Measurements from ENCODE around the gene COPG2. TPM values are rescaled to one million over a fixed set of nuclear protein-coding genes. Genes with fewer than 3 reads are reported as not detected.
"Not testable (repeated sequence)": the region's sequence is repeated elsewhere in the genome, so short reads cannot be mapped to it uniquely, and the experiment has no call there.

Gene COPG2
- total RNA-seq, 4 donors from 2014 or later = 9.5 to 47.5 (median 20.2) TPM

DNA sequence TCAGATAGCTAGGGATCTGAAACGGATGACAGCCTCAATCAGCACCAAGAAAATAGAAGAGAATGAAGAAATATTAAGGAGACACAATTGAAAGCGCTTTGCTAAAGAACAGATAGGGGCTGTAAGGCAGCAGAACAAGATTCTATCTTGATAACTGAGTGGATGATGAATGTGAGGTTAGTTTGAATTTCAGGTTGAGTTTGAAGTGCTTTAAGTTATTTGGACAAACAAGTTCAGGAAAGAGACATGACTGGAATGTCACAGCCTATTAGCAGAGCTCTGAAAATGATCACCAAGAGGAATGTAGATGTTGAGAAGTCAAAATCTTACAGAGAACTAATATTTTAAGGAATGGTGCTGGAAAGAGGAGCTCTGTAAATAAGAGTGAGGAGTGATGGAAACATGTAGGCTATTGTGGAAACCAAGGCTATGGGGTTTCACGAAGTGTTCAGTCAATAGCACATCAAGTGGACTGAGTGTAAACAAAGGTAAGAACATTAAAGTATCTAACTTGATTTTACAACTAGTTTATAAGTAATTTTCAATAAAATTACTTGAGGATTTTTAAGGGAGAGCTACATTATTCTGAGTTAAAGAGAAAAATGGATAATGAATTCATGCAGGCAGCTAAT lies 115.0 kb downstream of the COPG2 start:
- Histone ChIP-seq H3K4me3 (no peak overlapping the region), H3K27ac (no peak overlapping the region), H3K36me3 (no peaks in the 10 kb centered on the region), H3K9me3 (no peaks in the 10 kb centered on the region), H3K4me1 (no peaks in the 10 kb centered on the region), H3K27me3 (no peaks in the 10 kb centered on the region)
- DNase-seq = no peak
- intact Hi-C loops (cut with DNase I; ENCODE audit: low total_unique reads) = no loop called here
- no peak for TF ChIP-seq POLR2A (IDR thresholded peaks at IDR 0.05)
- TF ChIP-seq, protein P1, sequence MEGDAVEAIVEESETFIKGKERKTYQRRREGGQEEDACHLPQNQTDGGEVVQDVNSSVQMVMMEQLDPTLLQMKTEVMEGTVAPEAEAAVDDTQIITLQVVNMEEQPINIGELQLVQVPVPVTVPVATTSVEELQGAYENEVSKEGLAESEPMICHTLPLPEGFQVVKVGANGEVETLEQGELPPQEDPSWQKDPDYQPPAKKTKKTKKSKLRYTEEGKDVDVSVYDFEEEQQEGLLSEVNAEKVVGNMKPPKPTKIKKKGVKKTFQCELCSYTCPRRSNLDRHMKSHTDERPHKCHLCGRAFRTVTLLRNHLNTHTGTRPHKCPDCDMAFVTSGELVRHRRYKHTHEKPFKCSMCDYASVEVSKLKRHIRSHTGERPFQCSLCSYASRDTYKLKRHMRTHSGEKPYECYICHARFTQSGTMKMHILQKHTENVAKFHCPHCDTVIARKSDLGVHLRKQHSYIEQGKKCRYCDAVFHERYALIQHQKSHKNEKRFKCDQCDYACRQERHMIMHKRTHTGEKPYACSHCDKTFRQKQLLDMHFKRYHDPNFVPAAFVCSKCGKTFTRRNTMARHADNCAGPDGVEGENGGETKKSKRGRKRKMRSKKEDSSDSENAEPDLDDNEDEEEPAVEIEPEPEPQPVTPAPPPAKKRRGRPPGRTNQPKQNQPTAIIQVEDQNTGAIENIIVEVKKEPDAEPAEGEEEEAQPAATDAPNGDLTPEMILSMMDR (IDR thresholded peaks at IDR 0.05) = no peak

DNA sequence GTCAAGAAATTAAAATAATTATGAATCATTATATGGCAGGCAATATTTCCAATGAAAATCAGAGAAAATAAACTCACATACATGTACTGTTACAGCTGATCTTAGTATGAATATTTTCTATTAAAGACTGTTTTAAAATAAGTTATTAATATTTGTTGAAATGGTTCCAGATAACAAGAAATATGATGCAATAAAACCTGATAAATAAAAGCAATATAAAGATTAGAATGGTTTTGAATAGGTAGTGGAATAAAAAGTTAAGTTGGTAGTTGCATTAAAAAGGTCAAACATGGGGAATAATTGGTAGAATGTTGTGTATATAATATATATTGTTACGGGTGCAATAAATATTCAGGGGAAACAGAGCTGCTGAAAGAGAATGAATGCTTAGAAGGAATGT lies 124.2 kb downstream of the COPG2 start:
- Histone ChIP-seq H3K4me1 (no peaks in the 10 kb centered on the region), H3K4me3 (no peak overlapping the region), H3K36me3 (no peaks in the 10 kb centered on the region), H3K9me3 (no peaks in the 10 kb centered on the region), H3K27me3 (no peaks in the 10 kb centered on the region), H3K27ac (no peak overlapping the region)
- TF ChIP-seq, protein P1 (IDR thresholded peaks at IDR 0.05) = no peak
- TF ChIP-seq POLR2A (IDR thresholded peaks at IDR 0.05) = no peak
- intact Hi-C loops (cut with DNase I; ENCODE audit: low total_unique reads) = no loop called here
- DNase-seq = no peak

DNA sequence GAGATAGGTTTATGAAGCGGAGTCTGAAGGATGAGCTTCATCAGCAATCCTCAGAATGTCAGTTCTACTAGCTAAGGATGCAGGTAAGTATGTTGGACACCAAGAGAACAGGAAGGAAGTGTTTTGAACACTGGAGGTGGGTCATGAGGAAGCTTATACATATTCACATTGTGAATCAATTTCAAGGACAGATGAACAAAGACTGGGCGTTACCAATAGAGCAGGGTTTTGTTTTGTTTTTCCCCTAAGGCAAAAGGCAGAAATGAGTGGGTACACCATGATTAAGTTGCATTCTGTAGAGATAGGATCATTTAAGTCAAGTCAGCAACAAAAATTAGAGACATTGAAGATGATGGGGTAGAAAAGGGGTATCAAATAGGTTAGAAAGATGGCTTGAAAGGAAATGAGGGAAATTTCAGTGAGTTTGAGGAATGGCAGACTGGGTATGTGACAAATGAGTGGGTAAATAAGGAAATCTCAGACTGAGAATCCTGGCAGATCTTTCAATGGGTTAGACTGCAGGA lies 125.0 kb downstream of the COPG2 start:
- Histone ChIP-seq H3K36me3 (no peaks in the 10 kb centered on the region), H3K4me3 (no peak overlapping the region), H3K27ac (no peak overlapping the region), H3K27me3 (no peaks in the 10 kb centered on the region), H3K9me3 (no peaks in the 10 kb centered on the region), H3K4me1 (no peaks in the 10 kb centered on the region)
- DNase-seq = no peak
- intact Hi-C loops (cut with DNase I; ENCODE audit: low total_unique reads) = no loop called here
- TF ChIP-seq POLR2A (IDR thresholded peaks at IDR 0.05) = no peak
- TF ChIP-seq, protein P1 (IDR thresholded peaks at IDR 0.05) = no peak

DNA sequence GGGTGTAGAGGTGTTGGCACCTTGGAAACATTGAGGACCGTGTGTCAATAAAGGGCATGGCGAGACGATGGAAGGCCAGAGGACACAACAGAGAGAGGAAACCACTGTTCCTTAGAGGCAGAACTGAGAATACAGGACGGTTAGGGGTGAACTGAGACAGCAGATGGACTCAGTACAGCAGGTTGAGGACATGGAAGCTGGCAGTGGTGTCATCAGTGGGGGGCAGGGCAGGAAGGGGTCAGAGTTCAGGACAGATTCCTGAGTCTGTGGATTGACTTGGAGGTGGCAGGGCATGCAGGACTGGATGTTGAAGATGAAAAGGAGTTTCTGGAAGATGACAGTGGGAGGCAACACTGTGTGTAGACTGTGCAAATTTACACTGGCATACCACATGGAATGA lies 126.3 kb downstream of the COPG2 start:
- intact Hi-C loops (cut with DNase I; ENCODE audit: low total_unique reads); H3K9me3 ChIP-seq; DNase-seq; H3K27me3 ChIP-seq; H3K27ac ChIP-seq; H3K36me3 ChIP-seq; H3K4me1 ChIP-seq; H3K4me3 ChIP-seq: not testable (repeated sequence)

DNA sequence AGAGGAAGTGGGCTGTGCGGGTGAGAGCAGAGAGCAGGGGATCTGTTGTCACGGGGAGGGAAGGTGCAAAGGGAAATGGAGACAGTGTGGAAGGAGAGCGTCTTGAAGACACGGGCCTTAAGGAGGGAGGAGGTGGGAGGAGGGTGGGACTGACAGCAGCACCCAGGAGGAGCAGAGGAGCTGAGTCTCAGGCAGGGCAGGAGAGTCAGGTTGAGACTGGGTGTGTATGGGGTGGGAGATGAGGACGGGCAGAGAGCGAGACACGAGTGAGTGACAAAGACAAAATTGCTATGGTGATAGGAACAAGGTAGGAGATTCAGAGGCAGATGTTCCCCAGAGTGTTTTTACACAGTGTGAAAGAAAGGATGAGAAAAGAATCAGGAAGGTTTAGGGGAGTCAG lies 127.3 kb downstream of the COPG2 start:
- DNase-seq; H3K4me1 ChIP-seq; H3K27ac ChIP-seq; intact Hi-C loops (cut with DNase I; ENCODE audit: low total_unique reads); H3K27me3 ChIP-seq; H3K9me3 ChIP-seq; H3K4me3 ChIP-seq; H3K36me3 ChIP-seq: not testable (repeated sequence)

DNA sequence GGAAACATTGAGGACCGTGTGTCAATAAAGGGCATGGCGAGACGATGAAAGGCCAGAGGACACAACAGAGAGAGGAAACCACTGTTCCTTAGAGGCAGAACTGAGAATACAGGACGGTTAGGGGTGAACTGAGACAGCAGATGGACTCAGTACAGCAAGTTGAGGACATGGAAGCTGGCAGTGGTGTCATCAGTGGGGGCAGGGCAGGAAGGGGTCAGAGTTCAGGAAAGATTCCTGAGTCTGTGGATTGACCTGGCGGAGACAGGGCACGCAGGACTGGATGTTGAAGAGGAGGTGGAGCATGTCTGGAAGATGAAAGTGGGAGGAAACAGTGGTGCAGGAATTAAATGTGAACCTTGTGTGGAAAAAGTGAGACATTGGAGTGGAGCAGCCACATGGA lies 130.7 kb downstream of the COPG2 start:
- H3K4me3 ChIP-seq; intact Hi-C loops (cut with DNase I; ENCODE audit: low total_unique reads); H3K27me3 ChIP-seq; H3K4me1 ChIP-seq; H3K27ac ChIP-seq; H3K9me3 ChIP-seq; H3K36me3 ChIP-seq; DNase-seq: not testable (repeated sequence)

DNA sequence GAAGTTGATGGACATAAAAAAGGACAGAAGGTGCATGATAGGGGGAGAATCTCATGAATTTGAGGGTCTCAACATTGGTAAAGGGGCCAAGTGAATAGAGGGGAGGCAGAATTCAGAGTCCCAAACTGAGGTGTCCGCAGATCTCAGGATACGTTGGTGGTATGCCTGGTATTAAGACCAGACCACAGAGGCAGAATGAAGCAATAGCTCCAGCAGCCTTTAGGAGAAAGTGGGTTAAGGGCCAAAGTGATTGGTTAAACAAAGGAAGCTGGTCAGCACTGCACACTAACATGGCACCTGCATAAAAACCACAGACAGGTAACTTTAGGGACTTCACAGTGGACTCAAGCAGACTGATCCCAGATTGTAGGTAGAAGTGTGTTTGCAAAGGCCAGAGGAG lies 139.1 kb downstream of the COPG2 start:
- intact Hi-C loops (cut with DNase I; ENCODE audit: low total_unique reads) = no loop called here
- H3K27ac ChIP-seq = no peak overlapping the region
- no peaks in the 10 kb centered on the region for H3K9me3 ChIP-seq
- TF ChIP-seq, protein P1 (IDR thresholded peaks at IDR 0.05) = no peak
- no peak for TF ChIP-seq POLR2A (IDR thresholded peaks at IDR 0.05)
- H3K4me1 ChIP-seq = no peaks in the 10 kb centered on the region
- no peak for DNase-seq
- H3K27me3 ChIP-seq = no peaks in the 10 kb centered on the region
- H3K36me3 ChIP-seq = no peaks in the 10 kb centered on the region
- H3K4me3 ChIP-seq = no peak overlapping the region

DNA sequence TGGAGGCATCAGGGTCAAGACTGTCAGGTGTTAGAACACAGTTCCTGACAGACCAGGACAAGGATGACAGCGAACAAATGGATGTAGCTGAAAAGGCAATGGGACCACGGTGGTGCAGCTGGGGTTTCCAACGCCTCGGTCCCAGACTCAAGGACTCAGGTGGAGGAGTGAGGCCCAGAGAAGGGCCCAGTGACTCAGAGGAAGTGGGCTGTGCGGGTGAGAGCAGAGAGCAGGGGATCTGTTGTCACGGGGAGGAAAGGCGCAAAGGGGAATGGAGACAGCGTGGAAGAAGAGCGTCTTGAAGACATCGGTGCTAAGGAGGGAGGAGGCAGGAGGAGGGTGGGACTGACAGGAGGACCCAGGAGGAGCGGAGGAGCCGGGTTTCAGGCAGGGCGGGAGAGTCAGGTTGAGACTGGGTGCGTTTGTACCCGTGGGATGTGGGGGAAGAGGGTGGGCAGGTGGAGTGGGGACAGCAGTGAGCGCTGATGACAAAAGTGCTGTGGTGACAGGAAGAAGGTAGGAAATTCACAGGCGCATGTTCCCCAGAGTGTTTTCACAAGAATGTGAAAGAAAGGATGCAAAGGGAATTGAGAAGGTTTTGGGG lies 140.7 kb downstream of the COPG2 start:
- H3K4me3 ChIP-seq; H3K36me3 ChIP-seq; H3K27me3 ChIP-seq; H3K9me3 ChIP-seq; DNase-seq; H3K4me1 ChIP-seq; H3K27ac ChIP-seq; intact Hi-C loops (cut with DNase I; ENCODE audit: low total_unique reads): not testable (repeated sequence)
